CD4-positive, alpha-beta memory T cell (primary cell): ENCODE measurements around the gene CAMK2A. TPM values are rescaled to one million over a fixed set of nuclear protein-coding genes. Genes with fewer than 3 reads are reported as not detected.

Experiments
- CTCF ChIA-PET: fragments of 350-600 bp; sonication (Branson Sonifier 250); formaldehyde crosslinking; loops from one replicate; lab custom pipeline; 2021; ENCODE audit warnings: inconsistent platforms; ENCODE audit not compliant: partially characterized antibody; lab: Charles Lee
- POLR2A ChIA-PET: fragments of 350-600 bp; sonication (Branson Sonifier 250); formaldehyde crosslinking; loops from one replicate; lab custom pipeline; 2021; ENCODE audit not compliant: partially characterized antibody; lab: Charles Lee
- DNase-seq, 5 donors: peaks; one replicate each; pipeline versions ENCODE4 v3.0.0 to v3.0.0-alpha.2; 2020 to 2022; ENCODE audit warnings: mixed read lengths in 1 of 5
- H3K27ac ChIP-seq: one replicate; pipeline ENCODE4 v1.7.0; 2013; ENCODE audit warnings: low read depth, low read length
- H3K27me3 ChIP-seq: 2 replicates; pipeline ENCODE4 v1.7.0; 2013; ENCODE audit warnings: mild to moderate bottlenecking, low read length, moderate library complexity; ENCODE audit not compliant: insufficient read depth
- H3K36me3 ChIP-seq: 2 replicates; pipeline ENCODE4 v1.7.0; 2013; ENCODE audit warnings: mild to moderate bottlenecking, low read length, moderate library complexity; ENCODE audit not compliant: insufficient read depth
- H3K4me1 ChIP-seq: 2 replicates; pipeline ENCODE4 v1.7.0; 2013; ENCODE audit warnings: mild to moderate bottlenecking, low read length, moderate library complexity; ENCODE audit not compliant: insufficient read depth
- H3K4me3 ChIP-seq, 2 donors: one replicate each; pipeline ENCODE4 v1.7.0; 2013; ENCODE audit warnings: low read length in 2 of 2, mild to moderate bottlenecking in 1 of 2
- H3K9me3 ChIP-seq, 2 donors: one replicate each; pipeline ENCODE4 v1.7.0; 2013; ENCODE audit warnings: low read length in 2 of 2, control low read depth in 1 of 2; ENCODE audit not compliant: control insufficient read depth in 1 of 2
- H3K27ac Mint-ChIP-seq, 7 donors: one replicate each; pipeline ENCODE4 v1.8.0; 2020 to 2021; ENCODE audit warnings: mixed read lengths in 7 of 7, mild to moderate bottlenecking in 6 of 7, inconsistent platforms in 3 of 7, moderate library complexity in 3 of 7
- H3K27me3 Mint-ChIP-seq, 2 donors: one replicate each; pipeline ENCODE4 v1.8.0; 2020 to 2021; ENCODE audit warnings: mixed read lengths in 2 of 2
- H3K36me3 Mint-ChIP-seq, 2 donors: one replicate each; pipeline ENCODE4 v1.8.0; 2020 to 2021; ENCODE audit warnings: mixed read lengths in 2 of 2, inconsistent platforms in 1 of 2, mild to moderate bottlenecking in 1 of 2
- H3K4me1 Mint-ChIP-seq, 4 donors: one replicate each; pipeline ENCODE4 v1.8.0; 2020 to 2021; ENCODE audit warnings: mixed read lengths in 4 of 4, mild to moderate bottlenecking in 1 of 4
- H3K4me3 Mint-ChIP-seq, 8 donors: one replicate each; pipeline ENCODE4 v1.8.0; 2020 to 2021; ENCODE audit warnings: mixed read lengths in 8 of 8, mild to moderate bottlenecking in 7 of 8, moderate library complexity in 6 of 8, inconsistent platforms in 3 of 8
- H3K9me3 Mint-ChIP-seq, 8 donors: one replicate each; pipeline ENCODE4 v1.8.0; 2020 to 2021; ENCODE audit warnings: mixed read lengths in 8 of 8, mild to moderate bottlenecking in 5 of 8, inconsistent platforms in 3 of 8, moderate library complexity in 1 of 8
- intact Hi-C: fragments of 100-400 bp; cut with micrococcal nuclease; formaldehyde crosslinking; loops from one replicate; pipeline ENCODE4 v1.15.1; 2023
- polyA plus RNA-seq, 2 donors: library from polyadenylated mRNA; unstranded; fragments of 300-500 nt; fragmentation: Illumina TruSeq; gene quantifications; one replicate each; pipeline ENCODE4 v1.2.3, GENCODE V29; 2021
- total RNA-seq, 2 experiments: library from RNA; stranded (reverse); gene quantifications; one replicate each; pipeline ENCODE4 v1.2.3, GENCODE V29; 2021

Gene CAMK2A
- total and polyA plus RNA-seq, 4 experiments from 2014 or later, result not detected

- no peak overlapping the region for H3K27ac ChIP-seq
- H3K36me3 ChIP-seq, result no peaks in the 10 kb centered on the region
- H3K27me3 ChIP-seq, result no peaks in the 10 kb centered on the region
- no peaks in the 10 kb centered on the region for H3K4me1 ChIP-seq
- Mint-ChIP-seq H3K4me3 (no peak overlapping the region), H3K27ac (no peak overlapping the region), H3K4me1 (no peaks in the 10 kb centered on the region), H3K36me3 (no peaks in the 10 kb centered on the region), H3K27me3 (peaks cover 3 to 4% of the 10 kb centered on the region in 2 donors), H3K9me3 (no peaks in the 10 kb centered on the region)
- ChIA-PET CTCF (no interaction called here), POLR2A (no interaction called here)
- H3K9me3 ChIP-seq, result no peaks in the 10 kb centered on the region
- intact Hi-C loops, result no loop called here
- no peak overlapping the region for H3K4me3 ChIP-seq
- no peak for DNase-seq
Measured at GRCh38 chr5:150328515-150328914, 38.9 kb upstream of the CAMK2A start.

- no peaks in the 10 kb centered on the region for H3K9me3 ChIP-seq
- CTCF ChIA-PET, result no interaction called here
- H3K27ac Mint-ChIP-seq, result no peak overlapping the region
- intact Hi-C loops, result no loop called here
- peaks cover 3 to 4% of the 10 kb centered on the region in 2 donors for H3K27me3 Mint-ChIP-seq
- no peak for DNase-seq
- no peaks in the 10 kb centered on the region for H3K9me3 Mint-ChIP-seq
- no peaks in the 10 kb centered on the region for H3K4me1 Mint-ChIP-seq
- no peaks in the 10 kb centered on the region for H3K27me3 ChIP-seq
- no peaks in the 10 kb centered on the region for H3K36me3 Mint-ChIP-seq
- H3K36me3 ChIP-seq, result no peaks in the 10 kb centered on the region
- no peak overlapping the region for H3K27ac ChIP-seq
- POLR2A ChIA-PET, result no interaction called here
- H3K4me3 ChIP-seq, result no peak overlapping the region
- no peaks in the 10 kb centered on the region for H3K4me1 ChIP-seq
- H3K4me3 Mint-ChIP-seq, result no peak overlapping the region
Measured at GRCh38 chr5:150327139-150327538, 37.6 kb upstream of the CAMK2A start.

GRCh38 chr5:150326707-150327106 lies 37.1 kb upstream of the CAMK2A start:
- H3K27me3 Mint-ChIP-seq, result peaks cover 3 to 4% of the 10 kb centered on the region in 2 donors
- intact Hi-C loops, result no loop called here
- no peak overlapping the region for H3K27ac Mint-ChIP-seq
- CTCF ChIA-PET, result no interaction called here
- Histone ChIP-seq H3K4me1 (no peaks in the 10 kb centered on the region), H3K36me3 (no peaks in the 10 kb centered on the region), H3K27ac (no peak overlapping the region), H3K27me3 (no peaks in the 10 kb centered on the region), H3K4me3 (no peak overlapping the region), H3K9me3 (no peaks in the 10 kb centered on the region)
- H3K4me1 Mint-ChIP-seq, result peaks cover 0 to 2% (median 0%) of the 10 kb centered on the region in 4 donors
- H3K9me3 Mint-ChIP-seq, result no peaks in the 10 kb centered on the region
- no peak for DNase-seq
- peak overlapping the region in 1 of 8 donors; percentile 17 for H3K4me3 Mint-ChIP-seq
- no peaks in the 10 kb centered on the region for H3K36me3 Mint-ChIP-seq
- POLR2A ChIA-PET, result no interaction called here

DNA sequence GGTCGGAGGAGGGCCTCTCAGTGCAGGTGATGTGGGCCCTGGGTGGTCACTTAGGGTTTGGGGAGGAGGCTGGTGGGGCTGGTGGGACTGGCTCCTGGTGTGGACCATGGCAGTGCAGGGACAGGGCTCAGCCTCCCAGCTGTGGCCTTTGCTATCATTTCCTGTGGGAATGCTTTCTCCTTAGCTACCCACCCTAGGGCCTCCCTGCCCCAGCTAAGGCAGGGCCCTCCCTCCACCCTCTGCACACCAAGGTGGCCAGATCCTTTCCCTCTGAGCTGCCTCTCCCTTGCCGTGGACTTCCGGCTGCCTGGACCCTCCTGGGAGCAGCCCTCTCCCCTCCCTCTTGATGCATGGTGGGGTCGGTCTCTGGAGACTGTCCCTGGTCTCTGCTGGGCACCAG lies 35.9 kb upstream of the CAMK2A start:
- peaks cover 3 to 4% of the 10 kb centered on the region in 2 donors for H3K27me3 Mint-ChIP-seq
- no peak for DNase-seq
- POLR2A ChIA-PET, result interaction anchor here (0.6 kb wide), 1 partner anchor 606 kb away, joined by 3 read pairs; no protein-coding TSS in a partner anchor

GRCh38 chr5:150323819-150324218 lies 34.2 kb upstream of the CAMK2A start:
- POLR2A ChIA-PET, result no interaction called here
- Mint-ChIP-seq H3K9me3 (no peaks in the 10 kb centered on the region), H3K36me3 (no peaks in the 10 kb centered on the region), H3K4me1 (peaks cover 0 to 2% (median 0%) of the 10 kb centered on the region in 4 donors), H3K4me3 (no peak overlapping the region), H3K27ac (no peak overlapping the region), H3K27me3 (peaks cover under 1 to 4% of the 10 kb centered on the region in 2 donors)
- no peak for DNase-seq
- no peaks in the 10 kb centered on the region for H3K9me3 ChIP-seq
- no peak overlapping the region for H3K4me3 ChIP-seq
- CTCF ChIA-PET, result no interaction called here
- H3K27me3 ChIP-seq, result no peaks in the 10 kb centered on the region
- H3K27ac ChIP-seq, result no peak overlapping the region
- intact Hi-C loops, result no loop called here
- H3K36me3 ChIP-seq, result no peaks in the 10 kb centered on the region
- H3K4me1 ChIP-seq, result no peaks in the 10 kb centered on the region

More for the DNA sequence above, 35.9 kb upstream of the CAMK2A start:
- Histone ChIP-seq H3K4me1 (no peaks in the 10 kb centered on the region), H3K27me3 (no peaks in the 10 kb centered on the region), H3K27ac (no peak overlapping the region), H3K36me3 (no peaks in the 10 kb centered on the region), H3K9me3 (no peaks in the 10 kb centered on the region), H3K4me3 (no peak overlapping the region)
- Mint-ChIP-seq H3K4me1 (peaks cover 0 to 2% (median 0%) of the 10 kb centered on the region in 4 donors), H3K9me3 (no peaks in the 10 kb centered on the region), H3K4me3 (no peak overlapping the region), H3K36me3 (no peaks in the 10 kb centered on the region), H3K27ac (no peak overlapping the region)
- intact Hi-C loops, result no loop called here
- CTCF ChIA-PET, result no interaction called here

GRCh38 chr5:150323092-150323491 lies 33.5 kb upstream of the CAMK2A start:
- Mint-ChIP-seq H3K27ac (no peak overlapping the region), H3K4me1 (peaks cover 0 to 2% (median 0%) of the 10 kb centered on the region in 4 donors), H3K9me3 (no peaks in the 10 kb centered on the region), H3K36me3 (no peaks in the 10 kb centered on the region), H3K27me3 (peaks cover 1 to 4% of the 10 kb centered on the region in 2 donors), H3K4me3 (no peak overlapping the region)
- H3K4me1 ChIP-seq, result no peaks in the 10 kb centered on the region
- no peaks in the 10 kb centered on the region for H3K9me3 ChIP-seq
- no peaks in the 10 kb centered on the region for H3K27me3 ChIP-seq
- DNase-seq, result no peak
- CTCF ChIA-PET, result no interaction called here
- intact Hi-C loops, result no loop called here
- POLR2A ChIA-PET, result no interaction called here
- no peak overlapping the region for H3K4me3 ChIP-seq
- no peak overlapping the region for H3K27ac ChIP-seq
- no peaks in the 10 kb centered on the region for H3K36me3 ChIP-seq

DNA sequence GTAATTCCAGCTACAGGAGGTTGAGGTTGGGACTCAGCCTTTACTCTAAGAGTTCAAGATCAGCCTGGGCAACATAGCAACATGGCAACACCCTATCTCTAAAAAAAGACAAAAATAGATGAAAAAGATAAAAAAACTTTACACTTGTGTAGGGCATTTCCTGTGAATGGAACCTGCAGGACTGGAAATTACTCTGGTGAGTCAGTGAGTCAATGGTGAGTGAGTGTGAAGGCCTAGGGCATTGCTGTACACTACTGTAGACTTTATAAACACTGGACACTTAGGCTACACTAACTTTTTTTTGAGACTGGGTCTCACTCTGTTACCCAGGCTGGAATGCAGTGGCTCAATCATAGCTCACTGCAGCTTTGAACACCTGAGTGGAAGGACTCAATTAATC lies 32.6 kb upstream of the CAMK2A start:
- no peak for DNase-seq
- Mint-ChIP-seq H3K9me3 (no peaks in the 10 kb centered on the region), H3K27me3 (peaks cover 1 to 2% of the 10 kb centered on the region in 2 donors), H3K4me3 (no peak overlapping the region), H3K36me3 (no peaks in the 10 kb centered on the region), H3K4me1 (peaks cover 0 to 2% (median 0%) of the 10 kb centered on the region in 4 donors), H3K27ac (no peak overlapping the region)
- no peaks in the 10 kb centered on the region for H3K27me3 ChIP-seq
- no peaks in the 10 kb centered on the region for H3K36me3 ChIP-seq
- no peaks in the 10 kb centered on the region for H3K4me1 ChIP-seq
- intact Hi-C loops, result no loop called here
- CTCF ChIA-PET, result no interaction called here
- H3K9me3 ChIP-seq, result no peaks in the 10 kb centered on the region
- no peak overlapping the region for H3K4me3 ChIP-seq
- POLR2A ChIA-PET, result no interaction called here
- H3K27ac ChIP-seq, result no peak overlapping the region

GRCh38 chr5:150321784-150322183 lies 32.2 kb upstream of the CAMK2A start:
- Histone ChIP-seq H3K27me3 (no peaks in the 10 kb centered on the region), H3K27ac (no peak overlapping the region), H3K4me1 (no peaks in the 10 kb centered on the region), H3K36me3 (no peaks in the 10 kb centered on the region), H3K9me3 (no peaks in the 10 kb centered on the region), H3K4me3 (no peak overlapping the region)
- ChIA-PET POLR2A (no interaction called here), CTCF (no interaction called here)
- no peaks in the 10 kb centered on the region for H3K36me3 Mint-ChIP-seq
- no peak overlapping the region for H3K27ac Mint-ChIP-seq
- H3K27me3 Mint-ChIP-seq, result peaks cover 0 to 2% of the 10 kb centered on the region in 2 donors
- H3K4me1 Mint-ChIP-seq, result peaks cover 0 to 2% (median 0%) of the 10 kb centered on the region in 4 donors
- H3K9me3 Mint-ChIP-seq, result no peaks in the 10 kb centered on the region
- DNase-seq, result no peak
- H3K4me3 Mint-ChIP-seq, result no peak overlapping the region
- intact Hi-C loops, result no loop called here
